HG02678 (cell line): ENCODE results near the gene SNORC.
"Not testable (repeated sequence)": the region's sequence is repeated elsewhere in the genome, so short reads cannot be mapped to it uniquely, and the experiment has no call there.

ENCODE experiments used
- ATAC-seq: cut with Tn5 transposase; IDR thresholded peaks from one replicate; pipeline ENCODE4 v1.9.1; 2021; ENCODE audit warnings: mild to moderate bottlenecking, moderate library complexity; ENCODE audit not compliant: unreplicated experiment

The SNORC gene

GRCh38 chr2:232870018-232870765 is at the start of gene SNORC:
TSS of gene SNORC (plus strand) at chr2:232870264. CDS start at chr2:232870342, 78 bp downstream.
- no peak for ATAC-seq

- no peak for ATAC-seq
Measured at GRCh38 chr2:232829988-232830387, 40.1 kb upstream of the SNORC start.

- no peak for ATAC-seq
Measured at GRCh38 chr2:232831496-232831895, 38.6 kb upstream of the SNORC start.

GRCh38 chr2:232833830-232834229 is 36.2 kb upstream of the SNORC start:
- ATAC-seq: no peak

- ATAC-seq: no peak
Measured at GRCh38 chr2:232835687-232836208, 34.3 kb upstream of the SNORC start.

GRCh38 chr2:232836934-232837333 is 33.1 kb upstream of the SNORC start:
- no peak for ATAC-seq

GRCh38 chr2:232838406-232838874 is 31.6 kb upstream of the SNORC start:
- peak; percentile 72 for ATAC-seq

GRCh38 chr2:232839411-232840079 is 30.5 kb upstream of the SNORC start:
- no peak for ATAC-seq

GRCh38 chr2:232842689-232843088 is 27.4 kb upstream of the SNORC start:
- ATAC-seq: no peak

GRCh38 chr2:232843834-232844233 is 26.2 kb upstream of the SNORC start:
- no peak for ATAC-seq

- ATAC-seq: no peak
Measured at GRCh38 chr2:232846055-232846454, 24.0 kb upstream of the SNORC start.

- ATAC-seq: no peak
Measured at GRCh38 chr2:232850039-232850438, 20.0 kb upstream of the SNORC start.

GRCh38 chr2:232852081-232852480 is 18.0 kb upstream of the SNORC start:
- ATAC-seq: not testable (repeated sequence)

- no peak for ATAC-seq
Measured at GRCh38 chr2:232852676-232853075, 17.4 kb upstream of the SNORC start.

GRCh38 chr2:232854082-232854481 is 16.0 kb upstream of the SNORC start:
- ATAC-seq: no peak

- ATAC-seq: no peak
Measured at GRCh38 chr2:232857158-232857563, 12.9 kb upstream of the SNORC start.

GRCh38 chr2:232859385-232859916 is 10.6 kb upstream of the SNORC start:
- ATAC-seq: no peak

GRCh38 chr2:232860593-232861241 is 9.3 kb upstream of the SNORC start:
- no peak for ATAC-seq

GRCh38 chr2:232861353-232861752 is 8.7 kb upstream of the SNORC start:
- no peak for ATAC-seq

GRCh38 chr2:232863996-232864395 is 6.1 kb upstream of the SNORC start:
- no peak for ATAC-seq

GRCh38 chr2:232865165-232865564 is 4.9 kb upstream of the SNORC start:
- no peak for ATAC-seq
